GM12801 (cell line): ENCODE measurements around the gene TFDP1.

Experiments used
- TF ChIP-seq, protein P1 (sequence below): IDR thresholded peaks from one replicate; pipeline ENCODE4 v1.5.1; 2011; ENCODE audit warnings: control low read depth; ENCODE audit not compliant: insufficient read length; ENCODE audit errors: extremely low read depth

Gene TFDP1

DNA sequence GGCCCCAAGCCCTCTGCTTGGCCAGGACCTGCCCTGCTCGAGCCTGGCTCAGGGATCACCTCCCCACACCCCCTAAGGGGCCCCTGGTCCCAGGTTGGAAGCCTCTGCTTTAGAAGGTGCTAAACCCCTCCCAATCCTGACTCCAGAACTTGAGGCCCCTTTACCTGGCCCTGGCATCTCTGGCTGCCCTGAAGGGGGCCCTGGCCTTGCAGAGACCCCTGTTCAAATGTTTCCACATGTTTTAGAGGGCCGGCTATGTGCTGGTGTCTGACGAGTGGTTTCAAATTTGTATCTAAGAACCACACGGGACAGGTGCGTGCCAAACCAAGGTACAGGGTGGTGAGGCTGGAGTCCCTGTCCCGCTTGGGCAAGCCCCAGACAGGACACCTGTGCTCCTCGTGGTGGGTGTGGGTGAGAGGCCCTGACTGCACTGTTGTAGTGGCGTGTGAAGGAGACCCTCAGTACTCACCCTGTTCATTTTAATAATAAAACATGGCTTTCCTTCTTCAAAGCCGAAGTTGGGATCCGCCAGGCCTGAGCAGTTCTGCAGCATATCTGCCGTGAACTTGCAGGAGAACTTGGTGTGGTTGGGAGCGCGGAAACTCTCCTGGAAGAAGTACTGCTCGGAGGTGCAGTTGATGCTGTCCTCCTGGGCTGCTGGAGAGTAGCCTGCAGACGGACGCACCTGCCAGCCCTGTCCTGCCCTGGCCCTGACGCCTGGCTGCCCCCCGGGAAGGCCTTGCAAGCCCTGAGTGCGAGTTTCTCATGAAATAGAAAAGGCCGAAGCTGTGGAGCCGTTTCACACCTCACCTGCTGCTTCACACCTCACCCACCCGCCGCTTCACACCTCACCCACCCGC lies 68.1 kb downstream of the TFDP1 start:
- TF ChIP-seq, protein P1, sequence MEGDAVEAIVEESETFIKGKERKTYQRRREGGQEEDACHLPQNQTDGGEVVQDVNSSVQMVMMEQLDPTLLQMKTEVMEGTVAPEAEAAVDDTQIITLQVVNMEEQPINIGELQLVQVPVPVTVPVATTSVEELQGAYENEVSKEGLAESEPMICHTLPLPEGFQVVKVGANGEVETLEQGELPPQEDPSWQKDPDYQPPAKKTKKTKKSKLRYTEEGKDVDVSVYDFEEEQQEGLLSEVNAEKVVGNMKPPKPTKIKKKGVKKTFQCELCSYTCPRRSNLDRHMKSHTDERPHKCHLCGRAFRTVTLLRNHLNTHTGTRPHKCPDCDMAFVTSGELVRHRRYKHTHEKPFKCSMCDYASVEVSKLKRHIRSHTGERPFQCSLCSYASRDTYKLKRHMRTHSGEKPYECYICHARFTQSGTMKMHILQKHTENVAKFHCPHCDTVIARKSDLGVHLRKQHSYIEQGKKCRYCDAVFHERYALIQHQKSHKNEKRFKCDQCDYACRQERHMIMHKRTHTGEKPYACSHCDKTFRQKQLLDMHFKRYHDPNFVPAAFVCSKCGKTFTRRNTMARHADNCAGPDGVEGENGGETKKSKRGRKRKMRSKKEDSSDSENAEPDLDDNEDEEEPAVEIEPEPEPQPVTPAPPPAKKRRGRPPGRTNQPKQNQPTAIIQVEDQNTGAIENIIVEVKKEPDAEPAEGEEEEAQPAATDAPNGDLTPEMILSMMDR: no peak

DNA sequence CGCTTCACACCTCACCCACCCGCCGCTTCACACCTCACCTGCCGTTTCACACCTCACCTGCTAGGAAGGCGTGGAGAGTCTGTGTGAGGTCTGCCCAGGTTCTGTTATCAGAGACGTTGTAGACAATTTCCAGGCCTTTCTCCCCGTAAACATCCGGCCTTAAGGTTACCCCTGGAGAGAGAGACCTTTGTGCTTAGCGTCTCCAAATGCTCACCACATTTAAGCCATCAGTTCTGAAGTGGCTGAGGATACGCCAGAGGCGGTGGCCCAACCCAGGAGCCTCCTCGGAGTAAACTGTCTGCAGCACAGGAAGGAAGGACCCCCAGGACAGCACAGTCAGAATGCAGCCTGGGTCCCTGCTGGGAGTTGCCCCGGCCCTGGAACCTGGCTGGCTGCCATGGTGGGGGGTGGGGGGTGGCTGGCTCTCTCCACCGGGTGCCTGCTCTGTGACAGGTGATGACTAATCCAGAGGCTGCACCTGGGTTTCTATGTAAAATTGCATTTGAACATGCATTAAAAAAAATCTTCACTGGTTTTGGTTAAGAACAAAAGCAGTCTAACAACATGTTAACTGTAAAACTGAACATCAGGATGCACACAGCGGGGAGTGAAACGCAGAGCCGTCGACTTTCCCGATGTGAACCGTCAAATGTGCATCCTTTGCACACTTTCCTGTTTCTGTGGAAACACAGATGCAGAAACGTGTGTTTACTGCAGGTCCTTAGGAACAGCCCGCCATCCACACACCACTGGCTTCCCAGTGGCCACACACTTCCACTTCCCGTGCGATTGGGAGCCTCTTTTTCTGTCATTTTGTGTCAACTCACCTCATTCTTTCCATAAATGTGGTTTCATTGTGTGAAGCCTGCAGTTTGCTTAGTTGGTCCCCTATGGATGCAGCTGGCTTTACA lies 69.0 kb downstream of the TFDP1 start:
- TF ChIP-seq, protein P1: no peak

DNA sequence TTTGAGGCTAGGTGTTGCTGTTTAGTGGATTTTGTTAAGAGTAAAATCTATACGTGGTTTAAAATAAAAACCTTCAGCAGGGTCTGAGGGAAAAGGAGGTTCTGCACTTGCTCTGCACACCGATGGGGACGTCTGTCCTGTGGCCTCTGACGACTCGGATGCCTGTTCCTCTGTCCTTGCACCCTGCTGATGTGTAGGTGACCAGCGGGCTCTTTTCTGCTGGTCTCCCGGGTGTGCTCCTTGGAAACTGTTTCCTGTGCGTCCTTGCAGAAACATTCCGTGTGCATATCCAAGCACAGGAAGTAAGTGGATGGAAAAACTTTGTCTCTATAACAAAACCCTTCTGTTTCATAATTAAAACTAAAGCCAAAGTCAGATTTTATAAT lies 69.6 kb downstream of the TFDP1 start:
- TF ChIP-seq, protein P1: no peak

DNA sequence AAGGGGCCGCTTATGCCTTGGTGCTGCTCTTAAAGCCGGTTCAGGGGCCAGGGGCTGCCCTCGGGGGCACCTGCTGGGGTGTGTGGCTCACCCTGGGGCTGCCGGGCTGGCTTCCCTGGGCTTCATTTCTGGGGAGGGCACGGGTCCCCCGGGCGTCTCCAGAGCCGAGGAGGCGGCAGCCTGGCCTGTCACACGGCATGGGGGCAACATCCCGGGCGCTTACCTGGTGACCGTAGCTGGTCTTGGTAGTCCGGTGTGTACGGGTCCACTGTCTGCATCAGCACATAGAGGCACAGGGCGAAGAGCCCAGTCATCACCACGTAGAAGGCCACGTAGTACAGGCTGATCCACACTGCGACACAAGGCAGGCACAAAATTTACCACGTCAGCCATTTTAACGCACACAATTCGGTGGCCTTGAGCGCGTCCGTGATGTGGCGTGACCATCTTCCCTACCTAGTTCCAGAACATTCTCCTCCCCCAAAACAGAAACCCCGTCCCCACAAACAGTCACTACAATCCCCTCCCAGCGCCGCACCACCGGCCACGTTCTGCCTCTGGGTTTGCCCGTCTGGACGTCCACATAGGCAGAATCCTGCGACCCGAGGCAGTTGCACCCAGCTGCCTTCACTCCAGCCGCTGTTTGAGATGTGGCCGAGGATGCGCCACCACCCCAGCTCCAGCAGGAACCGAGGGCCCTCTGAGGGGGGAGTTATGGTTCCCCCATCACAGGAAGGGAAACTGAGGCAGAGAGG lies 70.2 kb downstream of the TFDP1 start:
- TF ChIP-seq, protein P1: no peak

DNA sequence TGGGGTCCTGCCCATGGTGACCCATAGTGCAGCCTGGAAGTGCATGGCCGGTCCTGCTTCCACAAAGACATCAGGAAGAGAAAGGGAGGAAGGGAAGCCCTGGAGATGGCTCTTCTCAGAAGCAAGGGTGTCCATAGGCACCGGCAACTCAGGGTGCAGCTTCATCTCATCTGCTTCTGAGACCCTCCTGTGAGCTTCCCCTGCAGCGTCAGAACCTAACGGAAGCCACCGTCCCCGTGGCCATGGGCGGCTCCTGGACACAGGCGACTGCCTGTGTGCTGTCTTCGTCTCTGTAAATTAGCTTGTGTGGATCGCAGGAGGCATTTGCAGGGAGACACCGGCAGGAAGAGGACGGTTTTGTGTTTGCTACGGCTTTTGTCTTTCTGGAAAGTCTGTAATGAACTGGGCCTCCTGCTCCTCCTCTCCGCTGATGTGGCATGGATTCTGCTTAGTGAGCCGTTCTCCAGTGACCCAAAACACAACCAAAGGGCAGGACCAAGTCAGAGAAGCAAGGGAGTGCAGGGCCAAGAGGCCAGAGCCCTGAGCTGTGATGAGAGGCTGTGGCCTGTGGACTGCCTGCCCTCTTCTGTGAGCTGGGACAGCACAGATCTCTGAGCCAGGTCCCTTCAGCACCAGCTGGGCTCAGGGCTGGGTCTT lies 70.9 kb downstream of the TFDP1 start:
- TF ChIP-seq, protein P1: no peak

GRCh38 chr13:113656003-113656588 lies 71.5 kb downstream of the TFDP1 start:
- TF ChIP-seq, protein P1: no peak
